Psoas muscle (tissue), 8 donors: ENCODE measurements around the gene SLAMF7. TPM values are rescaled to one million over a fixed set of nuclear protein-coding genes. Genes with fewer than 3 reads are reported as not detected.

Source experiments
- ATAC-seq, 4 donors: fragments of 200-7000 bp; cut with Tn5 transposase; one replicate each; pipeline ENCODE4 v1.9.1; 2020; ENCODE audit warnings: moderate library complexity in 3 of 4, mild to moderate bottlenecking in 2 of 4
- DNase-seq, 2 donors: peaks; one replicate each; pipeline ENCODE4 v3.0.0-alpha.2; 2020
- H3K27ac ChIP-seq: fragments of 200-600 bp; one replicate; pipeline ENCODE4 v1.8.0; 2022
- H3K27me3 ChIP-seq, 3 donors: fragments of 200-600 bp in 1 of 3; one replicate each; pipeline versions ENCODE4 v1.6.1 to v1.8.0; 2013 to 2022; ENCODE audit warnings: low read length in 2 of 3, mild to moderate bottlenecking in 2 of 3, moderate library complexity in 1 of 3; ENCODE audit not compliant: insufficient read depth in 3 of 3
- H3K36me3 ChIP-seq, 2 donors: fragments of 200-600 bp in 1 of 2; one replicate each; pipeline versions ENCODE4 v1.6.1 to v1.8.0; 2013 to 2022; ENCODE audit warnings: low read depth in 1 of 2, mild to moderate bottlenecking in 1 of 2, moderate library complexity in 1 of 2; ENCODE audit not compliant: insufficient read depth in 1 of 2
- H3K4me1 ChIP-seq: fragments of 200-600 bp; one replicate; pipeline ENCODE4 v1.8.0; 2022
- H3K4me3 ChIP-seq: fragments of 200-600 bp; one replicate; pipeline ENCODE4 v1.8.0; 2022; ENCODE audit warnings: mild to moderate bottlenecking
- H3K9me3 ChIP-seq: fragments of 200-600 bp; one replicate; pipeline ENCODE4 v1.8.0; 2022
- WGBS, 3 donors: extraction: QIAGEN DNeasy Blood & Tissue Kit; methylation state at CpG; one replicate each; pipeline versions ENCODE4 v1.1.6 to v1.1.7; 2013; 5-methylcytosine and 5-hydroxymethylcytosine counted together
- intact Hi-C, 2 donors: fragments of 100-400 bp; cut with DNase I; formaldehyde crosslinking; loops; one replicate each; pipeline versions ENCODE4 v1.11.0 to v1.14.2; 2022
- polyA plus RNA-seq, 3 donors: library from polyadenylated mRNA; stranded (reverse); fragments of 200-250 nt; gene quantifications; one replicate each; pipeline ENCODE4 v1.2.3, GENCODE V29; 2013
- total RNA-seq, 4 donors: library from RNA; stranded (reverse); fragmentation: NEBNext Ultra II Directional in 2 of 4; extraction: Animal tissue kit (Norgen Biotek cat#: 25700) in 2 of 4; gene quantifications; one replicate each; pipeline versions ENCODE4 v1.2.1 to v1.2.4, GENCODE V29; 2021 to 2023
- TF ChIP-seq, protein P1 (sequence below): fragments of 200-600 bp; IDR thresholded peaks from one replicate; pipeline ENCODE4 v1.8.0; 2022; ENCODE audit warnings: antibody characterized with exemption
- donor health status: healthy with polysubstance abuse.
- donor health status: DM: no; HTN: no; CAD: no; lungs with moderate emphysema.
- donor health status: Bipolar disorder and iron deficiency.
- donor health status: healthy.
- donor health status: DM: yes; HTN: yes; CAD: no.
- donor health status: DM: no; HTN: no; CAD: no.
- donor health status: DM: no; HTN: no; CAD: no.
- donor health status: DM: yes; HTN: yes; CAD: no.

Gene SLAMF7
- total and polyA plus RNA-seq, 7 donors, result 0.06 to 0.79 (median 0.38) TPM; not detected in 1

DNA sequence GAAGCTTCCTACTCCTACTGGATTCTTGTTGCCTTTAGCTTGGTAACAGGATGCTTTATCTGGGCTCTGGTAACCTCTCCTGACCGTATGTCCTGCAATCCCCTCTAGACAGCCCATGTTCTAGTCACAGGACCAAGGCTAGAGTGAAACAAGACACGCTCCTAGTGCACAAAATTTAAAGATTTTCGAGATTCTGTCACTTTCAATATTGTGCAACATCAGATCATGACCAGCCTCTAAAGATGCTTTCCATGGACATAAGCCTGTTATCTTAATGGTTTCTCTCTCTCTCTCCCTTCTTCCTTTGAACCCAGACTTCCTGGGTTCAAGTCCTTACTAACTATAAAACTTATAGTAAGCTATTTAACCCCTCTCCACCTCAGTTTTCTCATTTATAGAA is 55.3 kb downstream of the SLAMF7 start:
- Histone ChIP-seq H3K27ac (no peak overlapping the region), H3K36me3 (no peaks in the 10 kb centered on the region), H3K4me3 (no peak overlapping the region), H3K27me3 (peaks cover 0 to 2% (median 0%) of the 10 kb centered on the region in 3 donors), H3K9me3 (no peaks in the 10 kb centered on the region), H3K4me1 (no peaks in the 10 kb centered on the region)
- WGBS, 3 donors, result 31 to 33% (median 31%) methylated on average over 3 of the region's 3 CpGs
- intact Hi-C loops, result no loop called here
- TF ChIP-seq, protein P1, sequence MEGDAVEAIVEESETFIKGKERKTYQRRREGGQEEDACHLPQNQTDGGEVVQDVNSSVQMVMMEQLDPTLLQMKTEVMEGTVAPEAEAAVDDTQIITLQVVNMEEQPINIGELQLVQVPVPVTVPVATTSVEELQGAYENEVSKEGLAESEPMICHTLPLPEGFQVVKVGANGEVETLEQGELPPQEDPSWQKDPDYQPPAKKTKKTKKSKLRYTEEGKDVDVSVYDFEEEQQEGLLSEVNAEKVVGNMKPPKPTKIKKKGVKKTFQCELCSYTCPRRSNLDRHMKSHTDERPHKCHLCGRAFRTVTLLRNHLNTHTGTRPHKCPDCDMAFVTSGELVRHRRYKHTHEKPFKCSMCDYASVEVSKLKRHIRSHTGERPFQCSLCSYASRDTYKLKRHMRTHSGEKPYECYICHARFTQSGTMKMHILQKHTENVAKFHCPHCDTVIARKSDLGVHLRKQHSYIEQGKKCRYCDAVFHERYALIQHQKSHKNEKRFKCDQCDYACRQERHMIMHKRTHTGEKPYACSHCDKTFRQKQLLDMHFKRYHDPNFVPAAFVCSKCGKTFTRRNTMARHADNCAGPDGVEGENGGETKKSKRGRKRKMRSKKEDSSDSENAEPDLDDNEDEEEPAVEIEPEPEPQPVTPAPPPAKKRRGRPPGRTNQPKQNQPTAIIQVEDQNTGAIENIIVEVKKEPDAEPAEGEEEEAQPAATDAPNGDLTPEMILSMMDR, result no peak
- ATAC-seq, result no peak
- no peak for DNase-seq

- no peaks in the 10 kb centered on the region for H3K36me3 ChIP-seq
- ATAC-seq (no peak), DNase-seq (no peak)
- H3K4me1 ChIP-seq, result no peaks in the 10 kb centered on the region
- H3K27ac ChIP-seq, result no peak within 1 kb of the TSS
- H3K4me3 ChIP-seq, result no peak within 1 kb of the TSS
- WGBS, 3 donors, result 78 to 95% (median 85%) methylated on average over 4 of the region's 4 CpGs
- no peaks in the 10 kb centered on the region for H3K9me3 ChIP-seq
- intact Hi-C loops, result no loop called here
- peaks cover 0 to 2% (median 2%) of the 10 kb centered on the region in 3 donors for H3K27me3 ChIP-seq
- TF ChIP-seq, protein P1, result no peak
These were observed 56.9 kb downstream of the SLAMF7 start, which contains the start of gene LY9 for GRCh38 chr1:160795951-160796383. Gene LY9 (plus strand): TSS chr1:160796174. CDS start chr1:160796188, 14 bp downstream.

DNA sequence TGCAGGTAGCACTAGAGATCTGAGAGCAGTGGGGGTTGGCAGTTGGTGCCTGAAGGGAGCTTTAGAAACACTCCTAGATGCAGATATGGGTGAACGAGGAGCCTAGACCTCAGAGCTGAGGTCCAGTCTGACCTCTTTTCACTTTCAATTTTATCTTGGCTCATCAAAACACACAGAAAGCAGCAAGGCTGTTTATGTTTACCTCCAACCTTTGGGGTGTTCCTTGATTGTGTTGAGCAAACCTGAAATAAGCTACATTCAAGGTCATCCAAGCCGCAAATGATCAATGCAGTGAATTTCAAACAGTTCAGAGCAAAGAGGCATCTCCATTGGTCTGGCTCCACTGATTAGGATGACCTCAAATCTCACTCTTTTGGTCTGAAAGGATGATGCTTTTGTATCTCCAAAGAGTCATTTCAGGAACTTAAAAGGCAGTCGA is 58.2 kb downstream of the SLAMF7 start:
- Histone ChIP-seq H3K36me3 (no peaks in the 10 kb centered on the region), H3K27me3 (peaks cover 0 to 2% (median 2%) of the 10 kb centered on the region in 3 donors), H3K9me3 (no peaks in the 10 kb centered on the region), H3K4me1 (no peaks in the 10 kb centered on the region), H3K27ac (no peak overlapping the region), H3K4me3 (no peak overlapping the region)
- intact Hi-C loops, result no loop called here
- no peak for ATAC-seq
- DNase-seq, result no peak
- WGBS, 3 donors, result 67 to 90% (median 80%) methylated on average over 3 of the region's 3 CpGs
- TF ChIP-seq, protein P1, result no peak

GRCh38 chr1:160797861-160798273 is 58.8 kb downstream of the SLAMF7 start:
- peaks cover 0 to 2% (median 2%) of the 10 kb centered on the region in 3 donors for H3K27me3 ChIP-seq
- H3K9me3 ChIP-seq, result no peaks in the 10 kb centered on the region
- H3K4me3 ChIP-seq, result no peak overlapping the region
- 32 to 43% (median 38%) methylated on average over 4 of the region's 4 CpGs for WGBS, 3 donors
- intact Hi-C loops, result no loop called here
- TF ChIP-seq, protein P1, result no peak
- H3K4me1 ChIP-seq, result no peaks in the 10 kb centered on the region
- ATAC-seq, result no peak
- DNase-seq, result no peak
- no peaks in the 10 kb centered on the region for H3K36me3 ChIP-seq
- no peak overlapping the region for H3K27ac ChIP-seq

GRCh38 chr1:160798439-160798838 is 59.4 kb downstream of the SLAMF7 start:
- 76 to 78% (median 78%) methylated on average over 2 of the region's 2 CpGs for WGBS, 3 donors
- ATAC-seq (no peak), DNase-seq (no peak)
- Histone ChIP-seq H3K4me3 (no peak overlapping the region), H3K9me3 (no peaks in the 10 kb centered on the region), H3K4me1 (no peaks in the 10 kb centered on the region), H3K27ac (no peak overlapping the region), H3K27me3 (peaks cover 0 to 2% (median 2%) of the 10 kb centered on the region in 3 donors), H3K36me3 (no peaks in the 10 kb centered on the region)
- intact Hi-C loops, result no loop called here
- TF ChIP-seq, protein P1, result no peak
